ENCODE results near the gene ABTB2.

Gene ABTB2

GRCh38 chr11:34134765-34135164 lies 223.0 kb downstream of the ABTB2 start:
- TF ChIP-seq ZFX (IDR thresholded peaks at IDR 0.05): no peak
- TF ChIP-seq, protein P1, sequence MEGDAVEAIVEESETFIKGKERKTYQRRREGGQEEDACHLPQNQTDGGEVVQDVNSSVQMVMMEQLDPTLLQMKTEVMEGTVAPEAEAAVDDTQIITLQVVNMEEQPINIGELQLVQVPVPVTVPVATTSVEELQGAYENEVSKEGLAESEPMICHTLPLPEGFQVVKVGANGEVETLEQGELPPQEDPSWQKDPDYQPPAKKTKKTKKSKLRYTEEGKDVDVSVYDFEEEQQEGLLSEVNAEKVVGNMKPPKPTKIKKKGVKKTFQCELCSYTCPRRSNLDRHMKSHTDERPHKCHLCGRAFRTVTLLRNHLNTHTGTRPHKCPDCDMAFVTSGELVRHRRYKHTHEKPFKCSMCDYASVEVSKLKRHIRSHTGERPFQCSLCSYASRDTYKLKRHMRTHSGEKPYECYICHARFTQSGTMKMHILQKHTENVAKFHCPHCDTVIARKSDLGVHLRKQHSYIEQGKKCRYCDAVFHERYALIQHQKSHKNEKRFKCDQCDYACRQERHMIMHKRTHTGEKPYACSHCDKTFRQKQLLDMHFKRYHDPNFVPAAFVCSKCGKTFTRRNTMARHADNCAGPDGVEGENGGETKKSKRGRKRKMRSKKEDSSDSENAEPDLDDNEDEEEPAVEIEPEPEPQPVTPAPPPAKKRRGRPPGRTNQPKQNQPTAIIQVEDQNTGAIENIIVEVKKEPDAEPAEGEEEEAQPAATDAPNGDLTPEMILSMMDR (conservative IDR thresholded peaks at IDR 0.05): no peak
- no peak overlapping the region for H3K27ac ChIP-seq

DNA sequence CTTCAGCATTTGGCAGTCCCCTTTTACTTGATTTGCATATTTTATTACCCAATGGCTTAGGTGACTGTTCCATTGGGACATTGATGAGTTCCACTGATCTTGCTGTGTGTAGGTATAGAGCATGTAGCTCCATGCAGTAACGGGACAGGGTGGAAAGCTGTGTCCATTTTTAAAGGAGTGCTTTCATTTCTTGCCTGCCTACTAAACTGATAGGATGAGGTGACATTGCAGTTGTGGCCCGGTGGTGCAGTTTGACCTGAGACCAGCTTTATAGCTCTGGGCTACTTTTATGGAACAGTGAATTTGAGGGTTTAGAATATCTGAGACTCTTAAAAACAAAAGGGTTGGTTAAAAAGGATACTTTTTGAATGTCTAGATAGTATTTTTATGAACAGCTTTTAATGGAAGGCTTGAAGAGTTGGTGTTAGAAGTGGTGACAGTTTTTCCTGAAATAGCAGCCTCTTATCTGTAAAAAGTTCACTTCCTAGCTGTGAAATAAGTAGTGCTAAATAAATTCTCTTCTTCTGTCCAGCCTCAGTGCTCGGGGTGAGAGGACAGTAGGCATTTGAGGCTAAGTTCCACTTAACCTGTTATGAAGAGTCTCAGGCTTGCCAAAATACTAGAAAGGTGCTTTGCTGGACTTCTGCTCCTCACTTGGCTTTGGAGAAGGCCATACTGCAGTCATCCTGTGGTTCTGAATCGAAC lies 225.4 kb downstream of the ABTB2 start:
- H3K27ac ChIP-seq: no peak overlapping the region
- TF ChIP-seq, protein P1 (conservative IDR thresholded peaks at IDR 0.05): no peak
- TF ChIP-seq ZFX (IDR thresholded peaks at IDR 0.05): no peak

GRCh38 chr11:34128824-34129223 lies 229.0 kb downstream of the ABTB2 start:
- H3K27ac ChIP-seq: no peak overlapping the region
- no peak for TF ChIP-seq ZFX (IDR thresholded peaks at IDR 0.05)
- TF ChIP-seq, protein P1 (conservative IDR thresholded peaks at IDR 0.05): no peak

DNA sequence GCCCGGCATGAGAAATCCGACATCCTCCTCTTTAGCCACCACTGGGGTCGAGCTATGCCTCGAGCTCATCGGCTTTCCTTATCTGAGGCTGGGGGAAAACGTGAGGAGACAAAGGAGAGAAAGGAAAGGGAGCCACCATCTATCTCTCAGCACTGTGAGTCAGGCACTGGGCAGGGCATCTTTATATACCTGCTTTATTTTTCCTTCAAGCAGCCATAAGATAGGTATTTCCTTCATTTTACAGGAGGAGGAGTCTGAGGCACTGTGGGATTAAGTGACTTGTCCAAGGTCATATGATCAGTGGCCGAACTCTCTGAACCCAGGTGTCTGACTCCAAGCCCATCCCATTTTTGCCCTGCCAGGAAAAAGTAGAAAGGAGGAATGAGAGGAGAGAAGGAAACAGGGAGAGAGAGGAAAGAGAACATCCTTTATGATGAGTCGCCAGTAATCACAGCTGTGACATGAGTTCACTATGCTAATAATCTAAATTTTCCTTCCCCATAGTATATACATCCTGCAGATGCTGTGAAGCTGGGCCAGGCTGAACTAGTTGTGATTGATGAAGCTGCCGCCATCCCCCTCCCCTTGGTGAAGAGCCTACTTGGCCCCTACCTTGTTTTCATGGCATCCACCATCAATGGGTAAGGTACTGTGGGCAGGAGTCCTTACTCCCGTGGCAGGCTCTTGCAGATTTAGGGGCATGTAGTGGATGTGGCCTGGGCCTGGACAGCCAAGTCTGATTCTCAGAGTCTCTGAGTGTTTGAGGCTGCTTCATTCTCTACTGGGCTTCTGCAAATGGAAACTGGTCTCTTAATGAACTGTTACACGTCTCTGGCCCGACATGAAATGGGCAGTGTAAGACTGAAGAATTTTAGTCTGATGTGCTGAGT lies 230.6 kb downstream of the ABTB2 start:
- TF ChIP-seq, protein P1 (conservative IDR thresholded peaks at IDR 0.05): no peak
- TF ChIP-seq ZFX (IDR thresholded peaks at IDR 0.05): no peak
- no peak overlapping the region for H3K27ac ChIP-seq

DNA sequence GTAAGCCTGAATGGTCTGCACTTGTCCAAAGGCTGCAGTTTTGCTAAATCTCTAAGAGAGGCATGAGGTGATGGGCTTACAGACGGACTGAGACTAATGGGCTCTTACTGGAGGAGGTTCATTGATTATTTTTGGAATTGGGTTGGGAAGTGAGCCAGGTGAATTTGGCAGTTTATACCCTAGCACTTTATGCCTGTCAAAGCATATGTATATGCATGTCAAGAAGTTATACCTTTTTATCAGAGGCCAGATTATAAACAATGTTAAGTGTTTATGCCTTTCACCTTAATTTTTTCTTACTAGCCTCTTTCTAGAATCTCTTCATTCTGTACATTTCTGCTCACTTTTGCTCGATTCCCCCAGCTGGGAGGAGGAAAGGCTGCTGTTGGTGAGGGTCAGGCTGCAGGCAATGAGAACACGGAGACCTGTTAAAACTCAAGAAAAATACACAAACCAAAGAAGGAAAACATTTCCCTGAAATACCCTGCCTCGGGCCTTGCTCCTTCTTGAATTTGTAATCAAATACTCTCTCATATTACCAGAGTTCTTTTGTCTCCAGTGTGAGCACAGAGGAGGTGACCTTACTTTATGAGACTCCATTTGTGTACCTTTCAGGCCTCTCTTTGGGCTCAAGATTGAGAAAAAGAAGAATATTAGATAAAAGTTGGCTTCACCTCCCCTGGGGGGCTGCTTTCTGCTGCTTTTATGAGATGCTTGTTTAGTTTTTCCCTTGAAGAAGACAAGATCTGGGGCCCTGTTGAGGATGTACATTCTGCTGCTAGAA lies 232.7 kb downstream of the ABTB2 start:
- TF ChIP-seq, protein P1 (conservative IDR thresholded peaks at IDR 0.05): no peak
- no peak for TF ChIP-seq ZFX (IDR thresholded peaks at IDR 0.05)
- H3K27ac ChIP-seq: no peak overlapping the region

DNA sequence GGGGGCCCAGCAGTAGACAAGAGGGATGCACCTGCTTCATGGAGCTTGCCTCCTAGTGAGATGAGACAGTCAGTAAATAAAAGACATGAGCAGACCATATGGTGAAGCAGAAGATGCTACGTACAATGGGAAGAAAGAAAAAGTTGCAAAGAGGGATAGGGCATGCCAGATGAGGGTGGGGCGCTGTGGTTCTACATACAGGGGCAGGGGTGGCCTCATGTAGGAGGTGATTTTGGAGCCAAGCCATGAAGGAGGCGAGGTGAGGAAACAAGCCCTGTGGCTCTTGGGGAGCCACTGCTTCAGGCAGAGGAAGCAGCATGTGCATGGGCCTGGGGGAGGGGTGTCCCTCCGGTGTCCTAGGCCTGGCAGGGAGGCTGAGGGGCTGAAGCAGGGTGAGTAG lies 237.2 kb downstream of the ABTB2 start:
- TF ChIP-seq, protein P1 (conservative IDR thresholded peaks at IDR 0.05): no peak
- no peak for TF ChIP-seq ZFX (IDR thresholded peaks at IDR 0.05)
- H3K27ac ChIP-seq: no peak overlapping the region
